NCI-H146 treated with DMSO at 0.1 percent for 48 hours (cell line): Measurements from ENCODE around the gene PCID2.

Source experiments
- DNase-seq: peaks from one replicate; lab custom pipeline; 2025; ENCODE audit not compliant: unreplicated experiment; lab: John Stamatoyannopoulos, UW

Gene PCID2

DNA sequence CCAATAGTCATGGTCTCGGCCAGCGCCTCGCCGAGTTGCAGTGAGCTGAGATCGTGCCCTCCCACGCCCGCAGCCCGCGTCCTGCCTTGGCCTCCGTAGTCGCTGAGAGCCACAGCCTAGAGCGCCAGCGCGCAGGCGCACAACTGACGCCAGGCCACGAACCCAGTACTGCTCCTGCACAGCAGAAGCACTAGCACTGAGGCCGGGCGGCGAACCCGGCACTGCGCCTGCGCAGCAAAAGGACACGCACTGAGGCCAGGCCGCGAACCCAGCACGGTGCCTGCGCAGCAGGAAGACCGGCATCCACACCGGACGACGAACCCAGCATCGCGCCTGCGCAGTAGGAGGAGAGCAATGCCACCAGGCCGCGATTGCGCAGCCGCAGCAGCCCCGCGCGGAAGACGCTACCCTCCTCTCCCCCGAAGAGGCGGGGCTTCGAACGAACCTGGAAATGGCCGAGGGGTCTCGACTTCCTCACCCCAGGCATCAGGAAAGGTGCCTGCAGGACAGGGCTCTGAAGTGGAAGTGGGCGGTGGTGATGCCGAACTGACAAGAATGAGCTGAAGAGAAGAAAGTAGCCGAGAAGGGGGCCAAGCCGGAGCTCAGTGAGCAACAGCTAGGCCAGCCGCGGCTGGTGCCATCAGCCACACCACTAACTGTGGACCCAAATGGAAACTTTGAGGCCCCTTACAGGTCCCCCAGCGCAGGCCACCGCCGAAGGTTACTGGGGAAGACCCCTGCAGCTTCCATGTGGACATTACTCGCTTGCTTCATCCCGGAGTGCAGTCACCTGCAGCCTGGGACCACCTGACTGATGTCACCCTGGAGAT is 78.3 kb downstream of the PCID2 start:
- DNase-seq = no peak

GRCh38 chr13:113129480-113129879 is 79.0 kb downstream of the PCID2 start:
- no peak for DNase-seq
